Measurements from ENCODE around the gene BPI. TPM values are rescaled to one million over a fixed set of nuclear protein-coding genes. Genes with fewer than 3 reads are reported as not detected.
A peak's percentile ranks its signal among the peaks of the same experiment; 100 is the strongest.

Gene BPI
- total and polyA plus RNA-seq, 2 donors from 2014 or later = 0.16 to 1.5 TPM

- H3K9ac ChIP-seq (ENCODE audit: low read length in 3 of 3) = no peak overlapping the region
- H3K4me3 ChIP-seq (ENCODE audit: low read length in 3 of 3) = no peak overlapping the region
- no peak for FAIRE-seq
- no peaks in the 10 kb centered on the region for H3K9me3 ChIP-seq (ENCODE audit: control insufficient read depth in 2 of 3, insufficient read depth in 1 of 3, low read length in 3 of 3)
- TF ChIP-seq CTCF (IDR thresholded peaks at IDR 0.05; ENCODE audit: borderline replicate concordance, extremely low read depth, insufficient read depth) = no peak
- DNase-seq = no peak
- no peaks in the 10 kb centered on the region for H3K27me3 ChIP-seq (ENCODE audit: control insufficient read depth, insufficient read depth, low read length)
- no peaks in the 10 kb centered on the region for H3K36me3 ChIP-seq (ENCODE audit: control insufficient read depth in 2 of 3, insufficient read depth in 3 of 3, low read length in 3 of 3)
- intact Hi-C loops (cut with DNase I) = no loop called here
- no peak overlapping the region for H3K27ac ChIP-seq (ENCODE audit: low read depth in 2 of 2, low read length in 2 of 2)
- no peaks in the 10 kb centered on the region for H3K4me1 ChIP-seq (ENCODE audit: control insufficient read depth in 2 of 3, insufficient read depth in 2 of 3, low read depth in 1 of 3, low read length in 3 of 3)
Measured at GRCh38 chr20:38363004-38363747, 59.2 kb downstream of the BPI start.

- Histone ChIP-seq H3K27me3 (ENCODE audit: control insufficient read depth, insufficient read depth, low read length) (no peaks in the 10 kb centered on the region), H3K9me3 (ENCODE audit: control insufficient read depth in 2 of 3, insufficient read depth in 1 of 3, low read length in 3 of 3) (no peaks in the 10 kb centered on the region), H3K4me1 (ENCODE audit: control insufficient read depth in 2 of 3, insufficient read depth in 2 of 3, low read depth in 1 of 3, low read length in 3 of 3) (no peaks in the 10 kb centered on the region), H3K36me3 (ENCODE audit: control insufficient read depth in 2 of 3, insufficient read depth in 3 of 3, low read length in 3 of 3) (no peaks in the 10 kb centered on the region), H3K27ac (ENCODE audit: low read depth in 2 of 2, low read length in 2 of 2) (no peak overlapping the region), H3K4me3 (ENCODE audit: low read length in 3 of 3) (no peak overlapping the region), H3K9ac (ENCODE audit: low read length in 3 of 3) (no peak overlapping the region)
- TF ChIP-seq CTCF (IDR thresholded peaks at IDR 0.05; ENCODE audit: borderline replicate concordance, extremely low read depth, insufficient read depth) = no peak
- FAIRE-seq = no peak
- no peak for DNase-seq
- intact Hi-C loops (cut with DNase I) = no loop called here
Measured at GRCh38 chr20:38369389-38369788, 65.4 kb downstream of the BPI start.

- no peaks in the 10 kb centered on the region for H3K36me3 ChIP-seq (ENCODE audit: control insufficient read depth in 2 of 3, insufficient read depth in 3 of 3, low read length in 3 of 3)
- DNase-seq = no peak
- H3K9me3 ChIP-seq (ENCODE audit: control insufficient read depth in 2 of 3, insufficient read depth in 1 of 3, low read length in 3 of 3) = no peaks in the 10 kb centered on the region
- TF ChIP-seq CTCF (IDR thresholded peaks at IDR 0.05; ENCODE audit: borderline replicate concordance, extremely low read depth, insufficient read depth) = no peak
- H3K4me3 ChIP-seq (ENCODE audit: low read length in 3 of 3) = no peak overlapping the region
- no peak overlapping the region for H3K9ac ChIP-seq (ENCODE audit: low read length in 3 of 3)
- intact Hi-C loops (cut with DNase I) = no loop called here
- no peaks in the 10 kb centered on the region for H3K27me3 ChIP-seq (ENCODE audit: control insufficient read depth, insufficient read depth, low read length)
- FAIRE-seq = no peak
- no peaks in the 10 kb centered on the region for H3K4me1 ChIP-seq (ENCODE audit: control insufficient read depth in 2 of 3, insufficient read depth in 2 of 3, low read depth in 1 of 3, low read length in 3 of 3)
- H3K27ac ChIP-seq (ENCODE audit: low read depth in 2 of 2, low read length in 2 of 2) = peak overlapping the region in 1 of 2 donors; percentile 43
Measured at GRCh38 chr20:38372806-38373205, 68.8 kb downstream of the BPI start.
